Right kidney (tissue), 1 donor: ENCODE measurements around the gene ZMYM2.
"Not testable (repeated sequence)": the region's sequence is repeated elsewhere in the genome, so short reads cannot be mapped to it uniquely, and the experiment has no call there.

ENCODE experiments used
- DNase-seq: peaks from one replicate; pipeline ENCODE4 v3.0.0-alpha.2; 2016

ZMYM2 gene

DNA sequence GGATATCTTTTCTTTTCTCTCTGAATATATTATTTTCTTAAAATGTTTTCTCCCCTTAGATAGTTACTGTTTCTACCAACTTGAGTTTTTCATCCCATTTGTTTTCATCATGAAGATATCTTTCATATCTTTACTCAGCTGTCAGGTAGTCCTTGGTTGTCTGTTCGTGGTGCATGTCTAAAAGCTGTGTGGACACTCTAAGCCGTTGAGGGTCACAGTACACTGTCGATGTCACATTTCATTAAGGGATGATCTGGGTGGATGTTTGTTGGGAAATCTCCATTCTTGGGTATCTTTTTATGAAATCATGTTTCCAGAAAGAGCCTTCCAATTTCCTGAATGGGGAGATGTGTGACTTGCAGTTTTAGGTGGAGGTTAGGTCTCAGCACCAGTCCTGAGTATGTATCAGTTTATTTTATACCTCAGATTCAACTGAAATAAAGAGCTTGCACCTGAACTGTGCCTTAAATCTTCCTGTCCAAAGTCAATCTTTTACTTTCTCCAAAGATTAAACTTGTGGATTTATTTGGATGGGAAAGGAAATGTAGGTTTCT, 23.2 kb downstream of the ZMYM2 start:
- no peak for DNase-seq

DNA sequence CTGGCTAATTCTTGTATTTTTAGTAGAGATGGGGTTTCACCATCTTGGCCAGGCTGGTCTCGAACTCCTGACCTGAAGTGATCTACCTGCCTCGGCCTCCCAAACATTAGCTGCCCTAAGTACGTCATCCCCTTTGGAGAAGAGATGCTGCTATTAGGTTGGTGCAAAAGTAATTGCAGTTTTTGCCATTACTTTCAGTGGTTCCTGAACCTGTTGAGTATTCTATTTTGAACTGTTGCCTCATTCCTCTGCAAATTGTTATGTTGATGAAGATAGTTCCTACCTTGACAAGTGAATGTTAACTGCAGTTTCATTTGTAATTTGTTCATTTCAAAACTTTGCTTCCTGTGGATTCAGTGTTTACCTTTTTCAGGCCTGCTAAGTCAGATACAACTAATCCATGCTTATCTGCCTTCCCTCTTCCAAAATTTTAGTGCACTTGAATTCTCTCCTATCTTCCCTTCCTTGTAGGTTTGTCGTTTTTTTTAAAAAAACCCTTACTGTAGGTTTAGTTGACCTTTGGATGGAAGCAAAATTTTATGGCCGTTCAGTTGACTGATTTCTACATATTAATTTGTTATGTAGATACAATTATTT, 24.0 kb downstream of the ZMYM2 start:
- DNase-seq: no peak

DNA sequence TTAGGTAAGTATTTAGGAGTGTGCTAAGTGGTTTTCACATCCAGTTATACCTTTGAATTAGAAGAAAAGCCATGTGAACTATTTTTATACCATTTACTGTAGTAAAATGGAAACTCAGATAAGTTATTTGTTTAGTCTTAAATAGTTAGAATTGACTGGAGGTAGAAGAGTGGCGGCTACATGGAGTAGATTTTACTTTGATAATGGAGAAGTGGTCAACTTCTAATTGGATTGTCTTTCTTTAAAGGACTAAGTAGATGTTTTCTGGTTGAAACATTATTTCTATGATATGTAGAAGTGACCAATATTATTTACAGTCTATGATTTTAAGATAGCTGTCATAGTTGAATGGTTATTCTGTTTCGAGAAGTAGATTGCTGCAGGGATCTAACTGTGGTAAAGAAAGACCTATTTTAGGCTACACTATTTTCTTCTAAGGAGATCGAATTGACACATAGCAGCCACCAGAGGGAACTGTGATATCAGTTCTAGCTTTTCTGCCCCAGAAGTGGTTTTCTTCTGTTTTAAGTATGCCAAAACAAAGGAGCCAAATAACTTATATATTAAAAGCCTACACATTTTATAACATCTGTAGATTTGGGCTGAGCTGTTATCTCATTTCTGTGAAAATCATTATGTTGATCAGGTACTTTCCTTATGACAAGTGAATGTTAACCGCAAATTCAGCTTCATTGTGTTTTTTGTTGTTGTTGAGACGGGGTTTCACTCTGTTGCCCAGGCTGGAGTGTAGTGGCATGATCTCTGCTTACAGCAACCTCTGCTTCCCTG, 26.1 kb downstream of the ZMYM2 start:
- no peak for DNase-seq

DNA sequence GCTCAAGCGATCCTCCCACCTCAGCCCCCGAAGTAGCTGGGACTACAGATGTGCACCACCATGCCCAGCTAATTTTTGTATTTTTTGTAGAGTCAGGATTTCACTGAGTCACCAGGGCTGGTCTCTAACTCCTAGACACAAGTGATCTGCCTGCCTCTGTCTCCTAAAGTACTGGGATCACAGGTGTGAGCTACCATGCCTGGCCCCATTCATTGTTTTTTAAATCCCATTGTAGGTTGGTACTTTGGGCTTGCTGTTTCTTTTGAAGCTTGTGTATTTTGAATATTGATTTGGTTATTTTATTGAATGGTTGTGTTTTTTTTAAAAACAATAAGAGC, 26.7 kb downstream of the ZMYM2 start:
- no peak for DNase-seq

DNA sequence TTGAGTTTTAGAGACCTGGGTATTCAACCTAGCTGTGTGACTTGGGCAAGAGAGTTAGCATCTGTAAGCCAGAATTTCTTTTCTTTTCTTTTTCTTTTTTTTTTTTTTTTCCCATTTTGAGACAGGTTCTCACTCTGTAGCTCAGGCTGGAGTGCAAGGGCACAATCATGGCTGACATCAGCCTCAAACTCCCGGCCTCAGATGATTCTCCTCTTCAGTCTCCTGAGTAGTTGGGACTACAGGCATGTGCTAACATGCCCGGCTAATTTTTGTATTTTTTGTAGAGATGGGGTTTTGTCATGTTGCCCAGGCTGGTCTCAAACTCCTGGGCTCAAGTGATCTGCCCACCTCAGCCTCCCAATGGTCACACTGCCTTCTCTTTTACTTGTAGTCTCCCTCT, 33.0 kb downstream of the ZMYM2 start:
- DNase-seq: no peak

DNA sequence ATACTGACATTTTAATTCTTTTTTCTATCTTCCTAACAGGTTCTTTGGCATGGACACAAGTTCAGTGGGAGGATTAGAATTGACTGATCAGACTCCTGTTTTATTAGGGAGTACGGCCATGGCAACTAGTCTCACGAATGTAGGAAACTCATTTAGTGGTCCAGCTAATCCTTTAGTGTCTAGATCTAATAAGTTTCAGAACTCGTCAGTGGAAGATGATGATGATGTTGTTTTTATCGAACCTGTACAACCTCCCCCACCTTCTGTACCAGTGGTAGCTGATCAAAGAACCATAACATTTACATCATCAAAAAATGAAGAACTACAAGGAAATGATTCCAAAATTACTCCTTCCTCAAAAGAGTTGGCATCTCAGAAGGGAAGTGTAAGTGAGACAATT, 34.5 kb downstream of the ZMYM2 start:
- DNase-seq: no peak

DNA sequence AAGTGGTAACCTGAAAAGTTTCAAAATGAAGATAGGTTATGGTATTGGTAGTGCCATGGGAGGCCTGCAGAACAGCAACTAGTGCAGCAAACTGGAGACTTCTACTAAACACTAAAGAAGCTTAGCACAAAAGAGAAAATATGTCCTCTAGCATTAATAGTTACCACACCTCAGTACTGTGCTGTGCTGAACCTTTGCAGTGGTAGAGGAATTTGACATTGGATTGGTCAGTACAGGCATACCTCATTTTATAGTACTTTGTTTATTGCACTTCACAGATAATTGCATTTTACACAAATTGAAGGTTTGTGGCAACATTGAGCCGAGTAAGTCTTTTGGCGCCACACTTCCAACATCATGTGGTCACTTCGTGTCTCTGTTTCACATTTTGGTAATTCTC, 40.4 kb downstream of the ZMYM2 start:
- no peak for DNase-seq

DNA sequence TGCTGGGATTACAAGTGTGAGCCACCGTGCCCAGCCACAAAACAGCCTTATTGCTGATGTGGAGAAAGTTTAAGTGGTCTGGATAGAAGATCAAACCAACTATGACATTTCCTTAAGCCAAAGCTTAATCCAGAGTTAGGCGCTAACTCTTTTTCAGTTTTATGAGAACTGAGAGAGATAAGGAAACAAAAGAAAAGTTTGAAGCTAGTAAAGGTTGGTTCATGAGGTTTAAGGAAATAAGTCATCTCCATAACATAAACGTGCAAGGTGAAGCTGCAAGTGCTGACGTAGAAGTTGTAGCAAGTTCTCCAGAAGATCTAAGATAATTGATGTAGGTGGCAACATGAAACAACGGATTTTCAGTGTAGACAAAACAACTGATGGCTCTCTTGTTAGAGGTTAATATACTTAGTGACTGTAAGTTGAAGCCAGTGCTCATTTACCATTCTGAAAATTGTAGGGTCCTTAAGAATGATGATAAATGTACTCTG, 41.6 kb downstream of the ZMYM2 start:
- DNase-seq: no peak

DNA sequence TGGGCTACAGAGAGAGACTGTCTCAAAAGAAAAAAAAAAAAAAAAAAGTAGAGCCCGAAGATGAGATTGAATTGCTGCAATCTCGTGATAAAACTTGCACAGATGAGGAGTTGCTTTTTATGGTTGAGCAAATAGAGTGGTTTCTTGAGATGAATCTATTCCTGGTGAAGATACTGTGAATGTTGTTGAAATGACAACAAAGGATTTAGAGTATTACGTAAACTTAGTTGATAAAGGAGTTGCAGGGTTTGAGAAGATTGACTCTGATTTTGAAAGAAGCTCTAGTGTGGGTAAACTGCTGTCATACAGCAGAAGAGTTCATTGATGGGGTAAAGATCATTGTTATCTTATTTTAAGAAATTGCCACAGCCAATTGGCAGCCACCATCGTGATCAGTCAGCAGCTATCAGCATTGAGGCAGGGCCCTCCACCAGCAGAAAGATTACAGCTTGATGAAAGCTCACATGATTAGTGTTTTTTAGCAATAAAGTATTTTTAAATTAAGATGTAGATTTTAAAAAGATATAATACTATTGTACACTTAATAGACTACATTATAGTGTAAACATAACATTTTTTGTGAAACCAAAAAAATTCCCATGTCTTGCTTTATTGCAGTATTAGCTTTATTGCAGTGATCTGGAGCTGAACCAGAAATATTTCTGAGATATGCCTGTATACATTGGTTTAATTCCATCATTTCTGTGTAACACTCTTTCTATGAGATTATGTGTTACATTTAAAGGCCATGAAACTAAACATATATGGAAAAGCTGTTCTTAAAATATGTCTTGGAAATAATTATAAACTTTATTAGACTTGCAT, 43.1 kb downstream of the ZMYM2 start:
- no peak for DNase-seq

DNA sequence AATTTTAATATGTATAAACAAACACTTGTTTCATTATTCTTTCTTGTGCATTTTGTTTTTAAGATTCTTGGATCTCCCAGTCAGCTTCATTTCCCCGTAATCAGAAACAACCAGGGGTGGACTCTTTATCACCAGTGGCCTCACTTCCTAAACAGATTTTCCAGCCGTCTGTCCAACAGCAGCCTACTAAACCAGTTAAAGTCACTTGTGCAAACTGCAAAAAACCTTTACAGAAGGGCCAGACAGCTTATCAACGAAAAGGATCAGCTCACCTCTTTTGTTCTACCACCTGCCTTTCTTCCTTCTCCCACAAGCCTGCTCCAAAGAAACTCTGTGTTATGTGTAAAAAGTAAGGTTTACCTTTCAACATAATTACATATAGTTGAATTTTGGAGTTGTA, 44.3 kb downstream of the ZMYM2 start:
- no peak for DNase-seq

DNA sequence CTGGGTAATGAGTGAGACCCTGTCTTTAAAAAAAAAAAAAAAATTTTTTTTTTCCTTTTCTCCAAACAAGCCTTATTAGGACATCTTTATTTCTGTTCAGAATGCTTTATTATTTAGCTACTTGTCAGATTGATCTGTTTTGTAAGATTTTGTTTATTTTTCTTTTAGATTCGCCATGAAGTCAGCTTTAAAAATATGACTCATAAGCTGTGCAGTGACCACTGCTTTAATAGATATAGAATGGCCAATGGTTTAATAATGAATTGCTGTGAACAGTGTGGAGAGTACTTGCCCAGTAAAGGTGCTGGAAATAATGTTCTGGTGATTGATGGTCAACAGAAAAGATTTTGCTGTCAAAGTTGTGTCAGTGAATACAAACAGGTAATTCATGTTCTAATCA, 47.7 kb downstream of the ZMYM2 start:
- no peak for DNase-seq

DNA sequence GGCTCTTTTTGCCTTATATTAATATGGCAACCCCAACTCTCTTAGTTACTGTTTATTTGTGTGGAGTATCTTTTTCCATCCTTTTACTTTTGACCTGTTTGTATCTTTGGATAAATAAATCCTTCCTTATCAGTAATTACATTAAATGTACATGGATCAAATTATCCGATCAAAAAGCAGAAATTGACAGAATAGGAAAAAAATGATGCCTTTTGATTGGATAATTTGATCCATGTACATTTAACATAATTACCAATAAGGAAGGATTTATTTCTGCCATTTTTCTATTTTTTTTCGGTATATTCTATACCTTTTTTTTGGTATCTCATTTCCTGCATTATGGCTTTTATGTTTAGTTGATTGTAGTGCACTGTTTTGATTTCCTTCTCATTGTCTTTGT, 57.2 kb downstream of the ZMYM2 start:
- DNase-seq: no peak

DNA sequence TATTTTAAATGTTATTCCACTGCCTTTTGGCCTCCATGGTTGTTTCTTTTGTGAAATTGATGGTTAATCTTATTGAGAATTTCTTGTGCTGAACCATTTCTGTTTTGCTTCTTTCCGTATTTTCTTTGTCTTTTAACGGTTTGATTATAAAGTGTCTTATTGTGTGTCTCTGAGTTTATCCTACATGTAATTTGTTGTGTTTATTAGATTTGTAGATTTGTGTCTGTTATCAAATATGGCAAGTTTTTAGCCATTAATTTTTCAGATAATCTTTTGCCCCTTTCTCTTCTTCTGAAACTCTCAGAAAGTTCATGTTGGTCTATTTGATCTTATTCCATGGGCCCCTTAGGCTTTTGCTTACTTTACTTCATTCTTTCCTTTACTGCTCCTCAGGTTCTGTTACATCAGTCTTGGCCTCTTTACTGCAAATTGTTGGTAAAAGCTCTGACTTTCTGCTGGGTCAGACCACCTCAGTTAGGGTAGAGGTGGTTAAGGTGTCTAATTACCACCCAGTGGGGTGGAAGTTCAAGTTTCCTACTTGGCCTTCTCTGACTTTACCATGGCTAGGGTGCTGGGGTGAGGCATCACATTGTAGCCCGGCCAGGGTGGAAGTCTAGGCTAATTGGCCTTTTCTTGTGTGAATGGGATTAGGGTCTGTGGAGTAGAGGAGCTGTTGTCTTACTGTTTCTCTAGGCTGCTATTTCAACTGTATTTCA, 58.3 kb downstream of the ZMYM2 start:
- DNase-seq: no peak

DNA sequence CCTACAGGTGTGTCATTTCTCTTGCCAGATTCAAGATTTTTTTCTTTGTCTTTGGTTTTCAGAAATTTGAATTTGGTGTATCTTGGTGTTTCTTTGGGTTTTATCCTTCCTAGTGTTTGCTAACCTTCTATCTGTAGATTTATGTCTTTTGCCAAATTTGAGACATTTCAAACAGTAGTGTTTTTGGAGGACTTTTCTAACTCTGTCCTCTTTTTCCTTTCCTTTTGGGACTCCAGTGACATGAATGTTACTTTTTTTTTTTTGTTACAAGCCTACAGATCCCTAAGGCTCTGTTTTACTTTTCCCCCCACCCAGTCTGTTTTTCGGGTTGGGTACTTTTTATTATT, 58.8 kb downstream of the ZMYM2 start:
- DNase-seq: no peak

DNA sequence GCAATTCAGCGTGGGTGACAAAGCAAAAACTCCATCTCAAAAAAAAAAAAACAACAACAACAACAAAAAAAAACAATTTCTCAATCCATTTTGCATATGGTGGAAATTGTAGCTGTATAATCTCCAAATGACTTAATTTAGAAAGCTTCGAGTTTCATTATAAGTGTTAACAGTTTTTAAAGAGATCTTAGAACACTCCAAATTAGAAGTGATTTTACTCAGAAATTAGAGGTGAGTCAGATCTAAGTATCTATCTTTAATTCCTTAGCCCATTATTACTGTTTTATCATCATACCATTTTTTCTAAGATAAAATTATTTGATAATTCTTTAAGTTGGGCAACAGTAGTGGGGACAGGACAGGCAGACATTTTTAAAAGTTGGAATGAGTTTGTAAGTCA, 60.5 kb downstream of the ZMYM2 start:
- DNase-seq: no peak

DNA sequence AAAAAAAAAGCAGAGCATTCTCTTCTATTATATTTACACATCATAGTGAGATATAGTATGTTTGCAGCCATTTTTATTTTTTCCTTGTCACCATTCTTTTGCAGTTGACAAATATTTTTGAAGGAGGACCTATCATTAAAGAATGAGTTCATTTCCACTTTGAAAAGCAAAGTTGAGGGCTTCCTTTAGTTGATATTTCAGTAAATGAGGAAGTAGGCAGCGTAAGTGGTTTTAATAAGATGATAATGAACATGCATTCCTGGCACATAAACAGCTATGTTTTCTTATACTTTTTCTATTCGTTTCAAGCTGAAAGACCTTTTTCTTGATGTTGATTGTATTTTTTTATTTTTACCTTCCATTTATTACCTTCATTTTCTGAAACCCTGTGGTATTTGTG, 66.2 kb downstream of the ZMYM2 start:
- DNase-seq: no peak

DNA sequence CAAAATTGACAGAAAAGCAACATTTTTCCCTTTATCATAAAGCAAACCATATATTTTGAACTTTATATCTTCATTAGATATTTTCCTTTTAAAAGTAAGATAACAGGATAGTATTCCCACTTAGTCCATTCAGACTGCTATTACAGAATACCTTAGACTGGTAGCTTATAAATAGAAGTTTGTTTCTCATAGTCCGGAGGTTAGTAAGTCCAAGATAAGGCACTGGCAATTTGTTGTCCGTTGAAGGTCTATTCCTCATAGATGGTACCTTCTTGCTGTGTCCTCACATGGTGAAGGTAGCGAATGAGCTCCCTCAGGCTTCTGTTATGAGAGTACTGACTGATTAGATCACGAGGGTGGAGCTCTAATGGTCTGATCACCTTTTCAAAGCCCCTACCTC, 70.4 kb downstream of the ZMYM2 start:
- DNase-seq: no peak

DNA sequence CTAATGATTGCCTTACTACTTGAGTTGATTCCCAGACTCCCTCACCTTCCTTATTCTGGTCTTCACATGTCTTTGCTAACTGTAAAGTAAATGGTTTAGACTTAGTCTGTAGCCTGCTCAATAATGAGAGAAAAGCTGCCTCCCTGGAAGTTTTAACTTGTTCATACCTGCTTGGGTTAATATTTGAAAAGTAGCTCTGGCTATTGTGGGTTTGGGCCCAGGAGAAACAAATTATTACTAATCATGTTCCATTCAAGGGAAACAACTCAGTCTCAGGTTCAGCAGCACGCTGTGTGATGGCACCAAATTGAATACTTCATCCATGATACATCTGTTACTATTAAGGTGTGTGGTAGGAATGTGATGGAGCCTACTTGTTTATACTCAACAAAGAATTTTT, 75.0 kb downstream of the ZMYM2 start:
- no peak for DNase-seq

DNA sequence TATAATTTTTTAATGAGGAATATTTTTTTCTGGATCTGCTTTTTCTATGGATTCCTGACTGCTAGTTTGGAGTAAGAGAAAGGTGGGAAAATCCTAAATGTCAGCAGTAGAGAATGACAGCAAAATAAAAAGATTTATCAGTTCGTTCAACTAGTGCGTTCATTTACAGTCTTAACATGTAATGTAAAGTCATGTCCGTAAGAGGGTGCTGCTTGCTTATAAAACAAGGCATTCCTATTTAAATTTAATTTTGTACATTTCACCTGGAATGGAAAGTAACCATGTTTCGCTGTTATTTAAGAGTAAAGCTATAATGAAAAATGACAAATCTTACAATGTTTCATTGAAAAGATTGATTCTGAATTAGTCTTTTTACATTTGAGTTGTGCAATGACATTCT, 76.6 kb downstream of the ZMYM2 start:
- DNase-seq: no peak

DNA sequence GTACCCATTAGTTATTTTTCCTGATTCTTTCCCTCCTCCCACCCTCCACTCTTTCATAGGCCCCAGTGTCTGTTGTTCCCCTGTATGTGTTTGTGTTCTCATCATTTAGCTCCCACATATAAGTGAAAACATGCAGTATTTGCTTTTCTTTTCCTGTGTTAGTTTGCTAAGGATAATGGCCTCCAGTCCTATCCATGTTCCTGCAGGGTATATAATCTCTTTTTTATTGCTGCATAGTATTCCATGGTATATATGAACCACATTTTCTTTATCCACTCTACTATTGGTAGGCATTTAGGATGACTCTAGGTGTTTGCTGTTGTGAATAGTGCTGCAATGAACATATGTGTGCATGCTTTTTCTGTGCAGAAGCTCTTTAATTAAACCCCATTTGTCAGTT, 79.4 kb downstream of the ZMYM2 start:
- DNase-seq: no peak

DNA sequence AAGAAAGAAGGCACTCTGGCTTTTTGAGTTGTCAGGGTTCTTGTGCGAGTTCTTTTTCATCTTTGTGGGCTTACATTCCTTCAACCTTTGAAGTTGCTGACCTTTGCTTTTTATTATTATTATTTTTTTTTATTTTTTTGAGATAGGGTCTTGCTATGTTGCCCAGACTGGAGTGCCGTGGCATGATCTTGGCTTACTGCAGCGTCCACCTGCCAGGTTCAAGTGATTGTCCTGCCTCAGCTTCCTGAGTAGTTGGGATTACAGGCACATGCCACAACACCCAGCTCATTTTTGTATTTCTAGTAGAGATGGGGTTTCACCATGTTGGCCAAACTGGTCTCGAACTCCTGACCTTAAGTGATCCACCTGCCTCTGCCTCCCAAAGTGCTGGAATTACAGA, 84.1 kb downstream of the ZMYM2 start:
- not testable (repeated sequence) for DNase-seq

DNA sequence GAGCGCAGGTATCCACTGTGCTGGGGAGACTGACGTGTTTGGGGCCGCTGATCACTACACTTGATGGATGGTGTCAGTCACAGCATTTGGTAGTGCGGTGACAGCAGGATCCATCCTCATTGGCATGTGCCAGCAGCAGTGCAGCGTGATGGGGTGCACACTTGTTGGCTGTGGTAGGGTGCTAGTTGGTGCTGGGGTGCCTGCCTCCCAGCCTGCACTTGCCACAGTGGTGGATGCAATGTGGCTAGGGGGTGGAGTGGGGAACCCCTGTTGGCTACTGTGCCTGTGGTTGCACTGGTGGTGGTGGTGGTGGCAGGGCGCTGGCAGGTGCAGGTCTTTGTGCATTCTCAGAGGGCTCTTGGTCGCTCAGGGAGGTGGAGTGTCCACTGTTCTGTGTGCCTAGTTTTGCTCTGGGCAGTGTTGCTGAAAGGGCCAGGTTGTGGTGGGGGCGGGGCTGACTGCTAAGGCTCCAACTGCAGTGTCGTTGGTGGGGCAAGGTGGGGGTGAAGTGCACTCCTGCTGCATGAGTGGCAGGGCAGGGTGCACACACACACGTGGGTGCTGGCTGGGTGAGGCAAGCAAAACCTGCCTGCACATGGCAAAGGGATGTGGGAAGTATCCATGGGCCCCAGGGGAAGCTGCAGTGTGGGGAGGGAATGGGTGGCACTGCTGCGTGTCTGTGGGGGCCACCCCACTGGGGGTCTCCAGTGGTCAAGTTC, 84.8 kb downstream of the ZMYM2 start:
- no peak for DNase-seq
